Hematopoietic multipotent progenitor cell treated with erythropoietin and hydrocortisone succinate and interleukin-3 and kit ligand, for 8 days (in vitro differentiated cells): ENCODE data around the gene KNG1.
"Not testable (repeated sequence)": the region's sequence is repeated elsewhere in the genome, so short reads cannot be mapped to it uniquely, and the experiment has no call there.

Source experiments
- DNase-seq: peaks from one replicate; pipeline ENCODE4 v3.0.0-alpha.2; 2015

The KNG1 gene

GRCh38 chr3:186717039-186717457 is at the start of gene KNG1:
TSS of gene KNG1 (plus strand) at chr3:186717359. CDS start at chr3:186717543, 184 bp downstream.
- DNase-seq: no peak

GRCh38 chr3:186668426-186668825 is 48.7 kb upstream of the KNG1 start:
- no peak for DNase-seq

GRCh38 chr3:186669378-186670084 is 47.6 kb upstream of the KNG1 start:
- no peak for DNase-seq

DNA sequence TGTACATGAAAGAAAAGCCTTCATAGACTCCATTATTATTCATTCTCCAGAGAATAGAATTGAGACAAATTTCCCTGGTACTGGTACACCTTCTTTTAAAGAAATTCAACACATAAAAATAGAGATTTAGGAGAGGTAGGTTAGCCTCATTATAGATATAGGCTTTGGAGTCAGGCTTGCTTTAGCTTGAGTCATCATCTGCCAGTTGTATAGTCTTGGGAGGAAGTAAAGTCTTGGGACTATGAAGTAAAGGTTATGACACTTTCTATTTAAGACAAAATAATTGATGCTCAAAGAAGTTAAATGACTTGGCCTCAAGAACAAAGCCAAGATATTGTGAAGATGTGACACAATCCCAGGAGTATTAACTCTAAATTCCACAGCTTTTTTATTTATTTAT is 47.0 kb upstream of the KNG1 start:
- DNase-seq: no peak

DNA sequence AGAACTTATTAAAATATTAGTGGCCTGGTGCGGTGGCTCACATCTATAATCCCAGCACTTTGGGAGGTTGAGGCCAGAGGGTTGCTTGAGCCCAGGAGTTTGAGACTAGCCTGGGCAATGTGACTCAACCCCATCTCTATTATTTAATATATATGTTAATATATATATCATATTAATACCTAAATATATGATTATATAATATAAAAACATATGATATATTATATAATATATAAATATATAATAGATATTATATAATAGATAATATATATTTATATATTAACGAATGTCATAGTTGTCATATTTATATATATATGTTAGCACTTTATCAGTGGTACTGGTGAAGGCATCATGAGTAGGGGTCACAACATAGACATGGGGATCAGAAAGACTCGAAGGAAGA is 46.1 kb upstream of the KNG1 start:
- no peak for DNase-seq

DNA sequence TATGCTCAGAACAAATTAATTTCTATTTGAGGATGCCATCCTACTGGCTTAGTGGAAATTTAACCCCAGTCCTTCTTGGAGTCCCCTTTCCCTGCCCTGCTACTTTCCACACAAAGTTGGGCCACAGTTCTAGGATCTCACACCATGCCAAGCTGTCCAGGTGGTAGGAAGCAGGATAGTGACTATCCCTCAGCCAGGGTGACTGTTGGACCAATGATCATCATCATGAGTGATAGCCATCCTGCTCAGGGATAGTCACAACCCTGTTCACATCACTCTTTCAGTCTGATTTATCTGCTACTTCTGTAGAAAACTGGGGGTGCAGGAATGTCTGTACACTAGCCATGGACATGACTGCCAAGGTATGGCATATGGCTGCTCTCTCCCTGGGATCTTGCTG is 38.6 kb upstream of the KNG1 start:
- no peak for DNase-seq

DNA sequence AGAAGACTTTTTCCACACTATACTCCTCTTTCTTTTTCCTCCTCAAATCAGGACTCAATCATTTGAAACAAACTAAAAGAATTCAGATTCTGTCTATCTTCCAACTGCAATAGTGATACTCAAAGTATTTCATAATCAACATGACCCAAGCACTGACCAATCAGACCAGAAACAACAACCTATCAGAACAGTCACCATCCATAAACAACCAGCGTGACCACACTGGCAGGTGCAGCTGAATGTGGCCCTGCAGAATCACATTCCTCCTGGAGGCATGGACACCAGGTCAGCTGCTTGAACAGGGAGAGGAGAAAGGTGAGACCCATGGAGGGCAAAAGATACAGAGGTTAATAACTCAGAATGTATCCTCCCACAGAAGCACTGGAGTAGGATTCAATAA is 38.0 kb upstream of the KNG1 start:
- DNase-seq: no peak

GRCh38 chr3:186680869-186681268 is 36.3 kb upstream of the KNG1 start:
- no peak for DNase-seq

DNA sequence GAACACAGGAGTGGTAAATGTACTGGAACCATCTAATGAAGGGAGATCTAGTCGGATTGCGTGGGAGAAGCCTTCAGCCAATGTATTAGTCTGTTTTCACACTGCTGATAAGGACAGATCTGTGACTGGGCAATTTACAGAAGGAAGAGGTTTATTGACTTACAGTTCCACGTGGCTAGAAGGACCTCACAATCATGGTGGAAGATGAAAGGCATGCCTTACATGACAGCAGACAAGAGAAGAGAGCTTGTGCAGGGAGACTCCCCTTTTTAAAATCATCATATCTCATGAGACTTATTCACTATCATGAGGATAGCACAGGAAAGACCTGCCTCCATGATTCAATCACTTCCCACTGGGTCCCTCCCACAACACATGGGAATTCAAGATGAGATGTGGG is 34.3 kb upstream of the KNG1 start:
- DNase-seq: no peak

- DNase-seq: no peak
Measured at GRCh38 chr3:186683979-186684378, 33.2 kb upstream of the KNG1 start.

- DNase-seq: not testable (repeated sequence)
Measured at GRCh38 chr3:186686475-186686874, 30.7 kb upstream of the KNG1 start.

DNA sequence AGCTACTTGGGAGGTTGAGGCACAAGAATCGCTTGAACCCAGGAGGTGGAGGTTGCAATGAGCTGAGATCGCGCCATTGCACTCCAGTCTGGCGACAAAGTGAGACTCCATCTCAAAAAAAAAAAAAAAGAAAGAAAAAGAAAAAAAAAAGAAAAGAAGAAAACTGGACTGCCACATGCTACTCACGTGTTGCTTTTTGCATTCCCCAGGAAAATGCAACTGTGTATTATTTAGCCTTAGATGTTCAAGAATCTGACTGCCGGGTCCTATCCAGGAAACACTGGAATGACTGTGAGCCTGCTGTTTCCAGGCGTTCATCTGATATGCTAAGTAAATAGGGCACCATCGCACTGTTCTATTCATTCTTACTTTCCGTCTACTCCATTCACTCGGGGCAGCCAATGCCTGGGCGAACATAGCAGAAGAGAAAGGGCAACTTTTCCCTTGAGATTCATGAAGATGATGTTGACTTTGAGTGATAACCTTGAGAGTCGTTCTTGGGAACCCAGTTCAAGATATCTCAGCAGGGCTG is 30.0 kb upstream of the KNG1 start:
- DNase-seq: no peak

GRCh38 chr3:186690304-186690703 is 26.9 kb upstream of the KNG1 start:
- DNase-seq: not testable (repeated sequence)

GRCh38 chr3:186691676-186692075 is 25.5 kb upstream of the KNG1 start:
- DNase-seq: no peak

DNA sequence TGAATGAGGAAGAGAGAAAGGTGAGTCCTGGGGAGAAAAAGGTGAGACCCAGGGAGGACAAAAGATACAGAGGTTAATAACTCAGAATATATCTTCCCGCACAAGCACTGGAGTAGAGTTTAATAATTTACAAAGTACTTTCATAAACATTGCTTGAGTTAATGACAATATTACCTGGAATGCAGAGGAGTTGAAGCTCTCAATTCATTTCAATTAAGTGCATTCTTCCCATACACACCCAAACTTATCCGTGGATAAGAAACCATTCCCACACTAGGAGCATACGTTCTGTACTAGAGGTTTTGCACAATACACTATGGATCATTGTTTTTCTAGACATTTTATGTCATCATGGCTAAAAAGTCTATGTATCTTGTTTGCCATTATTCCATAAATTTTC is 23.3 kb upstream of the KNG1 start:
- no peak for DNase-seq

DNA sequence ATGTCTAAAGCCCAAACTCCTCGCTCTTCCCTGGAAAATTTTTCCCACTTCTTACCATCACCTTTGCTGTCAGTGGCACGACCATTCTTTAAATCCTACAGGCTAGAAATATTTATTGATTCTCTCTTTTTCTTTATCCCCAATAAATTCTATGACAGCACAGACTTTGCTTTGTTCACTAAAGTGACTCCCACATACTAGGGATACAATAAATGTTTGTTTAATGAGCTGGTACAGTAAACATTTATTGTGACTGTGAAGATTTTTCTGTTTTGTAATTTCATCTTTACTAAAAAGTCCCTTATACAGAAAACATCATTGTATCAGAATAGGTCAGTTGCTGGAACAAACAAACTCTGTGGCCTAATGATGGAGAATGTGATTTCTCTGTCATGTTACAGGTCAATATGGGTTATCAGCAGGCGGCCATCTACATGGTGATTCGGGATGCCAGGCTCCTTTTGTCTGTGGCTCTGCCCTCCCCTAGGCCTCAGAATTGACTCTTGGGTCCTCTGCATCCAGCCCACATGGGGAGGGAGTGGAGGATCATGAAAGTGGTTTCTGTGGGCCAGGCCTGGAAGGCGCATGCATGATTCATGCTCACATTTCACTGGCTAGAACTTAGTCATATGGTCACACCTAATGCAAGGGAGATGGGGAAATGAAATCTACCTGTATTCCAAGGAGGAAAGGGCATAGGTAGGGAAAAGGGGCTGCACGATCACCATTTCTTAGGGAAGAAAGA is 22.7 kb upstream of the KNG1 start:
- DNase-seq: no peak

- DNase-seq: no peak
Measured at GRCh38 chr3:186696522-186696921, 20.6 kb upstream of the KNG1 start.

DNA sequence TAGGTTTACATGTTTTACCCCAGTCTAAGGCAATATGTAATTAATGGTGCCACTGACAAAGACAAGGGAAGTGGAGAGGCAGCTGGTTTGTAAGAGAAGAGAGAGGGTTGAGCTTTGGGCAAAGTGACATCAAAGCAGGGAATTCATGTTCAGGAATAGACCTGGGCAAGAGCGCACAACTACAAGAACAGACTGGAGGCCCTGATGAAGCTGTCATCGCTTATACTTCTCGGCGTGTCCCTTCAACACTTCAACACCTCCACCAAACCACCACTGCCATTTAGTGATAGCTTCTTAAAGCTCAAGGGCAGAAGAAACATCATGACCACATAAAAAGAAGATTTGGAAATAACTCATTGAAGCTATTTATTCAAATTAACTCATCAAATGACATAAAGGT is 19.6 kb upstream of the KNG1 start:
- DNase-seq: no peak

DNA sequence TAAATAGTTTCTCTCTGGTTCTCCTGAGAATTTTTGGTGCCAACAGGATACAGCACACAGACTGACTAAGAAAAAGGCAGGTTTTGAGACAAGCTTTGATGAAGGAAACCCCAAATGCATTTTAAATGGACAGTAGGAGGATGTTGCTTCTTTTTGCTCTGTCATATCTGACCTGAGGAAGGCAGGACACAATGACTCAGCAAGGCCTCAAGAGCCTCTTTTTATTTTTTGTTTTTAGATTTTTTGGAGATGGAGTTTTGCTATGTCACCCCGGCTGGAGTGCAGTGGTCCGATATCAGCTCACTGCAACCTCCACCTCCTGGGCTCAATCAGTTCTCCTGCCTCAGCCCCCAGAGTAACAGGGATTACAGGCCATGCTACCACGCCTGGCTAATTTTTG is 16.9 kb upstream of the KNG1 start:
- peak; percentile 68 for DNase-seq

GRCh38 chr3:186702451-186702850 is 14.7 kb upstream of the KNG1 start:
- not testable (repeated sequence) for DNase-seq

DNA sequence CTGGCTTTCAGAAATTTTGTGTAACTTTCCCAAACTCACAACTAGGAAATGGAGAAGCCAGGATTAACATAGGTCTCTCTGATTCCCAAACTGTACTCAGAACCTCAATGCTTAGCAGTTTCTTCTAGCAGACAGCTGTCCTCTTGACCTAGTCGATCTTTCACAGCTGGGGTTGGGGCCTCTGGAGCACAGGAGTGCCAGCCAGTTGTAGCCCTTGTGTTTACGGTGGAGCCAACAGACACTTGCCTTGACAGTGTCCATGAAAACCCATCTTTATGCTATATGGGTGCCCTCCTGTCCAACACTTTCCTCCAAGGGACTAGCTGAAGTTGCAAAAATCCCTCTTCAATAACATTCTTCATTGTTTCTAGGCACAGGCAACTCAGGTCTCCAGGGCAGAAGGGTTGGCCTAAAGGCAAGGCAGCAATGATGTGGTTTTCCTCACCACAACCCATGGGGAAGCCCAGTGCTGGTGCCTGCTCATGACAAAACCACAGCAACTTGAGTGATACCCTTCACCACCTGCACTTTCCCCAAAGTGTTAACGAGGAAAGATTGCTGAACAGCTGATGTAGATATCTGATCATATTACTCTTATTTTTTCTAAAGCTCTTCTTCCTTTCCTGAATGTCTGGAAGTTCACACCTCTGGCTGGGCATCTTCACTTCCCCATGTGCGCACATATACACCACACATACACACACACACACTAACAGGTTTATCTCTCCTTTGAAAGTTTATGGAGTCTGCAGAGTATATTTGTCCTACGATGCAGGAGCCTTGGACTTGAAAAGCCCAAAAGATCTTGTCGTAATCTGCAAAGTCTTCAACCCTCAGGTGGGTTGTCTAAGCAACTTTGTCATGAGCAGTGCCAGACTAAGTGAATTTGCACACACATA is 11.0 kb upstream of the KNG1 start:
- peak; percentile 6 for DNase-seq

DNA sequence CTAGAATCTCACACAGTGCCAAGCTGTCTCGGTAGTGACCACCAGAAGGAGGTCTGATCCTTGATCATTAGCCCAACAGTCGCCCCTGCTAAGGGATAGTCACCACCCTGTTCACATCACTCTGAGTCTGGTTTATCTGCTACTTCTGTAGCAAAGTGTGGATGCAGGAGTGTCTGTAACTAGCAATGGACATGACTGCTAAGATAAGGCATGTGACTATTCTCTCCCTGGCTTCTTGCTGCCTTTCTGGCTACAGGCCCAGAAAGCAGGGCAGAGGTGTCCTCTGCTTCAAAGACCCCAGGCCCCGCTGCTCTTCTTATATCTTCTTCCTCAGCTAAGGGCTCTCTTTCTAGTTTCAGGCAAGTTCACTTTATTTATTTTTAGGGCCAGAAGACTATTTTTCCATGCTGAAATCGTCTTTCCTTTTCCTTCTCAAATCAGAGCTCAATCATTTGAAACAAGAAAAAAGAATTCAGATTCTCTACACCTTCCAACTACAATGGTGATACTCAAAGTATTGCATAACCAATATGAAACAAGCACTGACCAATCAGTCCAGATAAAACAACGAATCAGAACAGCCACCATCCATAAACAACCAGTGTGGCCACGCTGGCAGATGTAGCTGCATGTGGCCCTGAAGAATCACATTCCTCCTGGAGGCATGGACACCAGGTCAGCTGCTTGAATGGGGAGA is 8.0 kb upstream of the KNG1 start:
- peak; percentile 50 for DNase-seq

- DNase-seq: not testable (repeated sequence)
Measured at GRCh38 chr3:186710694-186711093, 6.5 kb upstream of the KNG1 start.
